Mammary epithelial cell (primary cell): ENCODE data around the gene PLXNA4.

ENCODE experiments used
- CTCF ChIP-seq, 2 donors: IDR thresholded peaks in 1 of 2; conservative IDR thresholded peaks in 1 of 2; 2 replicates each; pipeline ENCODE4 v1.5.1; 2011 to 2012; ENCODE audit warnings: inconsistent platforms in 2 of 2, low read length in 2 of 2, mild to moderate bottlenecking in 2 of 2, control low read depth in 1 of 2, low read depth in 1 of 2; ENCODE audit not compliant: insufficient read depth in 1 of 2; ENCODE audit errors: extremely low read depth in 1 of 2
- EZH2 ChIP-seq: IDR thresholded peaks from 2 replicates; pipeline ENCODE4 v1.6.1; 2012; ENCODE audit warnings: low read length, inconsistent platforms, borderline replicate concordance

- TF ChIP-seq CTCF (conservative IDR thresholded peaks at IDR 0.05 in 1 of 2, IDR thresholded peaks at IDR 0.05 in 1 of 2; ENCODE audit: extremely low read depth in 1 of 2, insufficient read depth in 1 of 2, low read depth in 1 of 2, low read length in 2 of 2) = no peak
- no peak for TF ChIP-seq EZH2
These were observed 440.4 kb downstream of the PLXNA4 start for GRCh38 chr7:132135746-132136385.
